WTC11 (cell line): ENCODE results near the gene DLG1.

Experiments used
- CTCF ChIP-seq: fragments of 200-600 bp; IDR thresholded peaks from 2 replicates; pipeline ENCODE4 v1.8.0; 2022; ENCODE audit warnings: antibody characterized with exemption
- ZNF138 ChIP-seq: sonication (generic); formaldehyde crosslinking; conservative IDR thresholded peaks from 2 replicates; pipeline ENCODE4 v1.8.1; 2022; ENCODE audit warnings: mild to moderate bottlenecking, moderate library complexity, missing genetic modification reagents

GRCh38 chr3:197165890-197166289 lies 132.5 kb downstream of the DLG1 start:
- TF ChIP-seq CTCF (no peak), ZNF138 (no peak)
